ENCODE results near the gene IGF2R.
"Not testable (repeated sequence)": the region's sequence is repeated elsewhere in the genome, so short reads cannot be mapped to it uniquely, and the experiment has no call there.

The IGF2R gene

GRCh38 chr6:159964046-159964445 is 4.8 kb upstream of the IGF2R start:
- no peak overlapping the region for H3K9ac ChIP-seq (ENCODE audit: low read length)
- no peaks in the 10 kb centered on the region for H3K36me3 ChIP-seq (replicated peaks; ENCODE audit: low read depth, low read length)
- H4K20me1 ChIP-seq (ENCODE audit: insufficient read depth, low read length), result no peaks in the 10 kb centered on the region
- no peaks in the 10 kb centered on the region for H3K9me3 ChIP-seq (ENCODE audit: insufficient read depth, low read length)
- no peaks in the 10 kb centered on the region for H3K27me3 ChIP-seq (ENCODE audit: low read depth, low read length)
- H3K4me3 ChIP-seq (ENCODE audit: low read length), result no peak overlapping the region
- no peak overlapping the region for H3K27ac ChIP-seq (ENCODE audit: low read length)
- H3K4me2 ChIP-seq (ENCODE audit: low read length), result no peak overlapping the region
- H3K79me2 ChIP-seq (ENCODE audit: low read length), result peaks cover under 1% of the 10 kb centered on the region; the same call in 1 of the 2 replicates
- TF ChIP-seq CTCF (IDR thresholded peaks at IDR 0.05; ENCODE audit: low read depth, low read length) (no peak), EZH2phosphoT487 (IDR thresholded peaks at IDR 0.05; ENCODE audit: low read depth) (no peak)
- peaks cover 33% of the 10 kb centered on the region for H3K4me1 ChIP-seq (ENCODE audit: low read length)
- no peak overlapping the region for H2AFZ ChIP-seq (ENCODE audit: low read depth, low read length)

- Histone ChIP-seq H3K36me3 (replicated peaks; ENCODE audit: low read depth, low read length) (no peaks in the 10 kb centered on the region), H3K9me3 (ENCODE audit: insufficient read depth, low read length) (no peaks in the 10 kb centered on the region), H3K27ac (ENCODE audit: low read length) (no peak overlapping the region), H3K4me2 (ENCODE audit: low read length) (no peak overlapping the region), H3K27me3 (ENCODE audit: low read depth, low read length) (no peaks in the 10 kb centered on the region), H4K20me1 (ENCODE audit: insufficient read depth, low read length) (no peaks in the 10 kb centered on the region), H3K4me1 (ENCODE audit: low read length) (peaks cover 19% of the 10 kb centered on the region), H2AFZ (ENCODE audit: low read depth, low read length) (no peak overlapping the region), H3K9ac (ENCODE audit: low read length) (no peak overlapping the region), H3K79me2 (ENCODE audit: low read length) (peaks cover 22% of the 10 kb centered on the region), H3K4me3 (ENCODE audit: low read length) (no peak overlapping the region)
- TF ChIP-seq CTCF (IDR thresholded peaks at IDR 0.05; ENCODE audit: low read depth, low read length) (no peak), EZH2phosphoT487 (IDR thresholded peaks at IDR 0.05; ENCODE audit: low read depth) (no peak)
These were observed 2.5 kb upstream of the IGF2R start for GRCh38 chr6:159966339-159966738.

- Histone ChIP-seq H3K4me3 (ENCODE audit: low read length) (no peak overlapping the region), H3K27me3 (ENCODE audit: low read depth, low read length) (no peaks in the 10 kb centered on the region), H4K20me1 (ENCODE audit: insufficient read depth, low read length) (no peaks in the 10 kb centered on the region), H3K9ac (ENCODE audit: low read length) (no peak overlapping the region), H3K4me2 (ENCODE audit: low read length) (no peak overlapping the region), H2AFZ (ENCODE audit: low read depth, low read length) (no peak overlapping the region), H3K27ac (ENCODE audit: low read length) (no peak overlapping the region), H3K79me2 (ENCODE audit: low read length) (peaks cover 28% of the 10 kb centered on the region), H3K4me1 (ENCODE audit: low read length) (peaks cover 13% of the 10 kb centered on the region), H3K9me3 (ENCODE audit: insufficient read depth, low read length) (no peaks in the 10 kb centered on the region), H3K36me3 (replicated peaks; ENCODE audit: low read depth, low read length) (no peaks in the 10 kb centered on the region)
- TF ChIP-seq CTCF (IDR thresholded peaks at IDR 0.05; ENCODE audit: low read depth, low read length) (no peak), EZH2phosphoT487 (IDR thresholded peaks at IDR 0.05; ENCODE audit: low read depth) (no peak)
These were observed 1.9 kb upstream of the IGF2R start for GRCh38 chr6:159966981-159967380.

GRCh38 chr6:159967621-159968020 is 1.3 kb upstream of the IGF2R start:
- H3K27me3 ChIP-seq (ENCODE audit: low read depth, low read length); H4K20me1 ChIP-seq (ENCODE audit: insufficient read depth, low read length); H3K9me3 ChIP-seq (ENCODE audit: insufficient read depth, low read length); H2AFZ ChIP-seq (ENCODE audit: low read depth, low read length); H3K27ac ChIP-seq (ENCODE audit: low read length); H3K36me3 ChIP-seq (replicated peaks; ENCODE audit: low read depth, low read length); H3K9ac ChIP-seq (ENCODE audit: low read length): not testable (repeated sequence)
- peak overlapping the region; percentile 94; the same call in 1 of the 2 replicates for H3K4me2 ChIP-seq (ENCODE audit: low read length)
- peaks cover 13% of the 10 kb centered on the region for H3K4me1 ChIP-seq (ENCODE audit: low read length)
- H3K4me3 ChIP-seq (ENCODE audit: low read length), result 0 out of 2 replicates have a peak overlapping the region, but pooled peaks have one; percentile 96
- H3K79me2 ChIP-seq (ENCODE audit: low read length), result peaks cover 35% of the 10 kb centered on the region
